Chondrocyte (in vitro differentiated cells): ENCODE data around the gene FRMD4A. TPM values are rescaled to one million over a fixed set of nuclear protein-coding genes. Genes with fewer than 3 reads are reported as not detected.

Experiments
- DNase-seq: peaks from one replicate; pipeline ENCODE4 v3.0.0; 2021; ENCODE audit warnings: mixed read lengths, low spot score
- H3K27ac Mint-ChIP-seq: one replicate; pipeline ENCODE4 v1.8.0; 2021; ENCODE audit warnings: mild to moderate bottlenecking, moderate library complexity, mixed read lengths; ENCODE audit not compliant: unreplicated experiment
- H3K27me3 Mint-ChIP-seq: 2 replicates; pipeline ENCODE4 v1.8.0; 2021; ENCODE audit warnings: low read depth, mixed read lengths
- H3K36me3 Mint-ChIP-seq: 2 replicates; pipeline ENCODE4 v1.8.0; 2021; ENCODE audit warnings: low read depth, mixed read lengths
- H3K4me1 Mint-ChIP-seq: 2 replicates; pipeline ENCODE4 v1.8.0; 2021; ENCODE audit warnings: low read depth, mild to moderate bottlenecking, mixed read lengths
- H3K4me3 Mint-ChIP-seq: one replicate; pipeline ENCODE4 v1.8.0; 2021; ENCODE audit warnings: mild to moderate bottlenecking, moderate library complexity, mixed read lengths; ENCODE audit not compliant: unreplicated experiment
- H3K9me3 Mint-ChIP-seq: 2 replicates; pipeline ENCODE4 v1.8.0; 2021; ENCODE audit warnings: low read depth, mixed read lengths
- CTCF ChIP-seq: fragments of 200-600 bp; sonication (generic); IDR thresholded peaks from 2 replicates; pipeline ENCODE4 v1.5.0; 2021; ENCODE audit warnings: antibody characterized with exemption, mild to moderate bottlenecking, moderate library complexity
- total RNA-seq: library from RNA; stranded (reverse); gene quantifications from 3 replicates; pipeline ENCODE4 v1.2.1, GENCODE V29; 2021

FRMD4A gene
- total RNA-seq, 1 donor from 2014 or later = 129 TPM

DNA sequence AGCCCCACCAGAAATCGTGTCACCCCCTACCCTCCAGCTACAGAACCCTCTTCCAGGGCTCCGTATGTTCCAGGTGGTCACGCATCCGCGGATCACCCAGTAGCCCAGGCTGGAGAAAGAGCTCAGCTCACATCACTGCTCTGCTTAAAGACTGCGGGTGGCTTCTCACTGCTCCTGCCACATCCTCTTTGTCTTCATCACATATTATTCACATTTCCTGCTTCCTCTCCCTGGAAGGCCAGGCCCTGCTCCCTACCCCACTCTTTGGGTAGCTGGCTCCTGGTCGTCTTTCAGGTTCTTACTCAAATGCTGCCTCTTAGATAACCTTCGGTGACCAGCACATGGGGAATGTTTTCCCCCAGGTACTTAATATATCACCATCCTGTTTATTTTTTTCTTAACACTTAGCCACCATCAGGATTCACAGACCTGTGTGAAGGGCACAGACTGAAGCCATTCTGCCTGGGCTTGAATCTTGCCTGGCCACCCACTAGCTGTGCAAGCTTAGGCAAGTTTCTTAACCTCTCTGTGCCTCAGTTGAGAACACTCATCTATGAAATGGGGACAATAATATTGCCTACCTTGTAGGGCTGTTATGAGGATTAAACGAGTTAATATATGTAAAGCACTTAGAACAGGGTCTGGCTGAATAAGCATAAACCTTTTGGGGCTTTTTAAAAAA, 436.2 kb downstream of the FRMD4A start:
- no peak for TF ChIP-seq CTCF
- no peaks in the 10 kb centered on the region for H3K9me3 Mint-ChIP-seq
- DNase-seq = no peak
- H3K27ac Mint-ChIP-seq = peak overlapping the region; percentile 24
- no peaks in the 10 kb centered on the region for H3K27me3 Mint-ChIP-seq
- peaks cover 14% of the 10 kb centered on the region for H3K36me3 Mint-ChIP-seq
- H3K4me3 Mint-ChIP-seq = no peak overlapping the region
- peaks cover 45% of the 10 kb centered on the region for H3K4me1 Mint-ChIP-seq

DNA sequence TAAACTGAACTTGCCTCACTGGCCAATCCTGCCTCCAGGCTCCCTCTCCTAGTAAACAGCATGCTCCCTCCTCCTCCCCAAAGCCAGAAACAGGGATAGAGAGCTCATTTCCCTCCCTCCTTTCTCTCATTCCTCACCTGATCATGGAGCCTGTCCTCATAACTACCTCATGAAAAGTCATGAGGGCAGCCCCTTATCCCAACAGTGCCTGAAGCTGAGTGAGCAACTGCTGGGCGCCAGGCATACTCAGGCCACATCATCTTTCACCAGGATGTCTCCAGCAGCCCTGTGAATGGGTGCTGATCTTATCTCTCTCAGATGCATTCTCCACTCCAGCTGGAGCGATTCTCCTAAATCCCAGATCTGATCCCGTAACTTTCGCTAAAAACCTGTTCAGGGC, 436.8 kb downstream of the FRMD4A start:
- TF ChIP-seq CTCF = no peak
- H3K27ac Mint-ChIP-seq = peak overlapping the region; percentile 2
- H3K36me3 Mint-ChIP-seq = peaks cover 14% of the 10 kb centered on the region

GRCh38 chr10:13892871-13893270, 437.9 kb downstream of the FRMD4A start:
- peaks cover 62% of the 10 kb centered on the region for H3K4me1 Mint-ChIP-seq
- DNase-seq = no peak
- H3K27me3 Mint-ChIP-seq = no peaks in the 10 kb centered on the region
- no peak overlapping the region for H3K4me3 Mint-ChIP-seq
- no peak for TF ChIP-seq CTCF
- H3K27ac Mint-ChIP-seq = peak overlapping the region; percentile 80
- H3K9me3 Mint-ChIP-seq = no peaks in the 10 kb centered on the region
- H3K36me3 Mint-ChIP-seq = peaks cover 14% of the 10 kb centered on the region

More for the DNA sequence above, 436.8 kb downstream of the FRMD4A start:
- no peaks in the 10 kb centered on the region for H3K9me3 Mint-ChIP-seq
- no peaks in the 10 kb centered on the region for H3K27me3 Mint-ChIP-seq
- H3K4me3 Mint-ChIP-seq = no peak overlapping the region
- no peak for DNase-seq
- peaks cover 52% of the 10 kb centered on the region for H3K4me1 Mint-ChIP-seq

GRCh38 chr10:13892001-13892491, 438.7 kb downstream of the FRMD4A start:
- Mint-ChIP-seq H3K4me1 (peaks cover 70% of the 10 kb centered on the region), H3K9me3 (no peaks in the 10 kb centered on the region), H3K36me3 (peaks cover 13% of the 10 kb centered on the region), H3K27me3 (no peaks in the 10 kb centered on the region), H3K27ac (peak overlapping the region; percentile 80), H3K4me3 (peak overlapping the region; percentile 70)
- no peak for DNase-seq
- no peak for TF ChIP-seq CTCF

DNA sequence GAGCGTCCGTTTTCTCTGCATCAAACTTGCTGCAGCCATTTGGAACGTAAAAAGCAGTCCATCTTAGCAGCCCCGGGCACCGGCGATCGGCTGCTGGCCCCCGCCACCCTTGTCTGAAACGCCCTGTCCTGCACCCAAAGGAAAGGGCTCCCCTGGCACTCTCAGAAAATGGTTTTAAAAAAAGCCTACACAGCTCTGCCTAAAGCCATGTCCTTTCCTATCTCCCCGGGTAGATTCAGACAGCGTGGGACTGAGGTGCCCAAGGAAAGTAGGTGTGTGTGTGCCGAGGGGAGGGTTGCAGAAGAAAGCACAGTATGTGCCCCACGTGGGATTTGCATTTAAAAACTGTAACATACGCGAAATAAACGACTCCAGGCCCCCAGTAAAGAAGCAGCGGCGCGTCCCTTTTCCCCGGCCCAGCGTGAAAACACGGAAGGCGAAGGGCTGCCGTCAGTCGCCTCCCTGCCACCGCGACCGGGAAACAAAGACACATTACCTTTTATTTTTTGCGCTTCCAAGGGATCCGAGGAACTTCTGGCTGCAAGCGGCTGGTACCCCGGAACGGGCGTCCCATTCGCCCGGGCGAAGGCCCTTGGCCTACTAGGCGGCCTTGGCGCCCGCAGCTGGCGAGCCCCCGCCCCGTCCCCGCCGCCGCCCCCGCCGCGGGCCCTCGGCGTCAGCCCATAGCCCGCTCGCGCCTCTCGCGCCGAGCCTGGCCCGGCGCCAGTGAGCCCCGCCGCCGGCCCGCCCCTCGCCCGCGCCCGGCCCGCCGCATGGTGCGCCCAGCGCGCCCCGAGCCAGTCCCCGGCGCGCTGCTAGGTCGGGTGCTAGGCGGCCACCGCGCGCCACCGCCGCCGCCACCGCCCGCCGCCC, 439.4 kb downstream of the FRMD4A start:
- H3K27me3 Mint-ChIP-seq = no peaks in the 10 kb centered on the region
- H3K4me1 Mint-ChIP-seq = peaks cover 71% of the 10 kb centered on the region
- no peak for TF ChIP-seq CTCF
- H3K4me3 Mint-ChIP-seq = peak overlapping the region; percentile 73
- no peak for DNase-seq
- no peaks in the 10 kb centered on the region for H3K9me3 Mint-ChIP-seq
- H3K36me3 Mint-ChIP-seq = peaks cover 14% of the 10 kb centered on the region
- peak overlapping the region; percentile 90 for H3K27ac Mint-ChIP-seq
